Adrenal gland (tissue), 5 donors: ENCODE data around the gene NUFIP1.

Experiments used
- POLR2A ChIP-seq, 2 donors: fragments of 450-650 bp; IDR thresholded peaks; one replicate each; pipeline ENCODE4 v1.6.1; 2017; ENCODE audit warnings: antibody characterized with exemption in 2 of 2, mild to moderate bottlenecking in 2 of 2, moderate library complexity in 1 of 2
- TF ChIP-seq, protein P1 (sequence below), 6 experiments: fragments of 450-650 bp in 4 of 6; fragments of 200-600 bp in 2 of 6; sonication (generic) in 1 of 6; IDR thresholded peaks; 1 replicate in 5 of 6; 2 replicates in 1 of 6; pipeline versions ENCODE4 v1.5.1 to v1.8.0; 2016 to 2021; ENCODE audit warnings: antibody characterized with exemption in 6 of 6, mild to moderate bottlenecking in 2 of 6, moderate library complexity in 1 of 6
- donor health status: DM: no; HTN: no; CAD: no.

DNA sequence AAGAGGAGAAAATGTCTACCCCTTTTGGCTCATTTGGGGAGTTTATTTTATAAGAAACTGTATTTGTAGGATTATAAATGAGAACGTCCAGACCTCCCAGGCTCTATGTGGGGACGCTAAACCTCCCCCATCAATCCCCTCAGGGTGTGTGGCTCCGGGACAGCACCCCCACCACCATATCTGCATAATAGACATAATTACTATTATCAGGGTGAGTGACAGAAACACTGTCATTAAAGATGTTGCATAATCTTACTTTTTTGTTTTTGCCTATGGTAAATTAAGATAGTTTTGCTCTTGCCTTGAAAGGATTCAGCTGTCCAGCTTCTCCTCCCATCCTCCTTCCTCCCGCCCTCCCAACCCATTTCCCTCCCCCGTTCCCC lies 93.3 kb downstream of the NUFIP1 start:
- TF ChIP-seq, protein P1, sequence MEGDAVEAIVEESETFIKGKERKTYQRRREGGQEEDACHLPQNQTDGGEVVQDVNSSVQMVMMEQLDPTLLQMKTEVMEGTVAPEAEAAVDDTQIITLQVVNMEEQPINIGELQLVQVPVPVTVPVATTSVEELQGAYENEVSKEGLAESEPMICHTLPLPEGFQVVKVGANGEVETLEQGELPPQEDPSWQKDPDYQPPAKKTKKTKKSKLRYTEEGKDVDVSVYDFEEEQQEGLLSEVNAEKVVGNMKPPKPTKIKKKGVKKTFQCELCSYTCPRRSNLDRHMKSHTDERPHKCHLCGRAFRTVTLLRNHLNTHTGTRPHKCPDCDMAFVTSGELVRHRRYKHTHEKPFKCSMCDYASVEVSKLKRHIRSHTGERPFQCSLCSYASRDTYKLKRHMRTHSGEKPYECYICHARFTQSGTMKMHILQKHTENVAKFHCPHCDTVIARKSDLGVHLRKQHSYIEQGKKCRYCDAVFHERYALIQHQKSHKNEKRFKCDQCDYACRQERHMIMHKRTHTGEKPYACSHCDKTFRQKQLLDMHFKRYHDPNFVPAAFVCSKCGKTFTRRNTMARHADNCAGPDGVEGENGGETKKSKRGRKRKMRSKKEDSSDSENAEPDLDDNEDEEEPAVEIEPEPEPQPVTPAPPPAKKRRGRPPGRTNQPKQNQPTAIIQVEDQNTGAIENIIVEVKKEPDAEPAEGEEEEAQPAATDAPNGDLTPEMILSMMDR (IDR thresholded peaks at IDR 0.05) = no peak
- TF ChIP-seq POLR2A (IDR thresholded peaks at IDR 0.05) = no peak
